ENCODE measurements around the gene RPL36AL. TPM values are rescaled to one million over a fixed set of nuclear protein-coding genes. Genes with fewer than 3 reads are reported as not detected.

The RPL36AL gene
- total and polyA plus RNA-seq, 2 of the 4 experiments (the other 2 are of a cell fraction), result 129 to 313 TPM

Small RNAs within 50 kb of the gene (microRNA-seq; reads per million reads assigned to microRNA genes)
- not detected for gene AL139099.3 (ENCODE audit: insufficient read depth, insufficient read length)
- gene AL139099.4 (ENCODE audit: insufficient read depth, insufficient read length), result not detected
- not detected for gene RF00019 (ENCODE audit: insufficient read depth, insufficient read length)

Small RNAs within 50 kb of the gene (small RNA-seq; reads per million reads assigned to genes)
- gene AL139099.3, result 0 reads per million in 5 experiments
- 0 reads per million in 5 experiments for gene AL139099.4
- 0 reads per million in 5 experiments for gene RF00019

Other genes with a start within 250 kb of the RPL36AL start
- gene RPS29, start 34.2 kb downstream of the RPL36AL start, total RNA-seq (2012; rRNA removed), result 318 and 794 TPM in 2 replicates
- gene RPS29, start 34.2 kb downstream of the RPL36AL start, polyA plus RNA-seq (2012; rRNA removed), result 8,930 and 10,393 TPM in 2 replicates
- 20.8 and 28.3 TPM in 2 replicates for gene LRR1, start 21.7 kb downstream of the RPL36AL start, total RNA-seq (2012; rRNA removed)
- 11.6 and 13.1 TPM in 2 replicates for gene LRR1, start 21.7 kb downstream of the RPL36AL start, polyA plus RNA-seq (2012; rRNA removed)
- gene MGAT2, start 173 bp upstream of the RPL36AL start, total RNA-seq (2012; rRNA removed), result 67.6 and 73.6 TPM in 2 replicates
- 35.0 and 36.6 TPM in 2 replicates for gene MGAT2, start 173 bp upstream of the RPL36AL start, polyA plus RNA-seq (2012; rRNA removed)
- 4.1 and 7.5 TPM in 2 replicates for gene DNAAF2, start 14.6 kb upstream of the RPL36AL start, total RNA-seq (2012; rRNA removed)
- gene DNAAF2, start 14.6 kb upstream of the RPL36AL start, polyA plus RNA-seq (2012; rRNA removed), result 4.7 and 4.9 TPM in 2 replicates
- 12.2 and 18.1 TPM in 2 replicates for gene POLE2, start 67.6 kb upstream of the RPL36AL start, total RNA-seq (2012; rRNA removed)
- 10.3 and 12.3 TPM in 2 replicates for gene POLE2, start 67.6 kb upstream of the RPL36AL start, polyA plus RNA-seq (2012; rRNA removed)
- gene KLHDC1, start 72.5 kb upstream of the RPL36AL start, total RNA-seq (2012; rRNA removed), result 0.90 and 1.9 TPM in 2 replicates
- gene KLHDC1, start 72.5 kb upstream of the RPL36AL start, polyA plus RNA-seq (2012; rRNA removed), result 0.34 and 0.51 TPM in 2 replicates
- 41.8 and 51.1 TPM in 2 replicates for gene KLHDC2, start 147.5 kb upstream of the RPL36AL start, total RNA-seq (2012; rRNA removed)
- 27.0 and 29.2 TPM in 2 replicates for gene KLHDC2, start 147.5 kb upstream of the RPL36AL start, polyA plus RNA-seq (2012; rRNA removed)
- gene NEMF, start 232.2 kb upstream of the RPL36AL start, total RNA-seq (2012; rRNA removed), result 30.5 and 76.1 TPM in 2 replicates
- gene NEMF, start 232.2 kb upstream of the RPL36AL start, polyA plus RNA-seq (2012; rRNA removed), result 19.3 and 19.5 TPM in 2 replicates